Umbilical cord (tissue), 2 donors: ENCODE measurements around the gene CCDC3. TPM values are rescaled to one million over a fixed set of nuclear protein-coding genes. Genes with fewer than 3 reads are reported as not detected.
"Not testable (repeated sequence)": the region's sequence is repeated elsewhere in the genome, so short reads cannot be mapped to it uniquely, and the experiment has no call there.

Experiments used
- DNase-seq: peaks from one replicate; pipeline ENCODE4 v3.0.0-alpha.2; 2015; ENCODE audit warnings: low spot score
- total RNA-seq: library from RNA; depleted of rRNA; stranded (reverse); fragments of >200 nt; gene quantifications from one replicate; pipeline ENCODE4 v1.2.3, GENCODE V29; 2014; ENCODE audit warnings: low replicate concordance; ENCODE audit not compliant: insufficient read depth

The CCDC3 gene
- total RNA-seq, 1 donor from 2014 or later, result 56.8 TPM

DNA sequence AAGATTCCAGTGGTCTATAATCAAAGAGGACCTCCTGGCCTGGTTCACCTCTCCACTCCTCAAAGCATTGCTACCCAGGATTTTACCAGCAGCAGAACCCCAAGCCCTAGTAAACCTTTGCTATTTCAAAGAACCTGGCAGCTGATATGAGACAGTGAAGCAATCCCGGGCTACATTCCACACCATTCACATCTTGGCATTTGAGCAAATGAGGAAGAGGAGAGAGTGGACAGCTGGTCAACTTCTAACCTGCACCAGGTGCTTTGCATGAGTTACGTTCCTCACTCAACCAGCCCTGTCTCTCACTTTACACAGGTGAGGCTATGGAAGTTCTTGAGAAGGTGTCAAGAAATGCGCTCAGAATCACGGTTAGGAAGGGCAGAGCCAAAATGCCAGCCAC, 1.1 kb downstream of the CCDC3 start:
- DNase-seq, result no peak

DNA sequence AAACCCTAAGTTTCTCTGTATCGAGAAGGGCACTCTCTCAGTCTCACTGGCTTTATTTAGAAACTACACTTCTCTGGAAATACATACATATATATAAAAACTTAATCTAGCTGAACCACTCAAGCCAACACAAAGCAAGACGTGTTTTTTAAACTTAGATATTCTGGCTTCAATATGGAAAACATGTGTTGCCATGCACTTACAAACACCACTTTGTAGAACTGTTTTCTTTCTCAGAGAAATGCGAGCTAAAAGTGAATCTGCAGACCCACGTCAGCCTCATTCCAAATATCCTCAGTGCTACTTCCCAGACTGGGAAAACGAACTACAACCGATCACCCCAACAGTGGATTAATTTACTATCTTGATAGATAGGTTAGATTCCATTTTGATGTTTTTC, 1.7 kb downstream of the CCDC3 start:
- DNase-seq, result no peak

DNA sequence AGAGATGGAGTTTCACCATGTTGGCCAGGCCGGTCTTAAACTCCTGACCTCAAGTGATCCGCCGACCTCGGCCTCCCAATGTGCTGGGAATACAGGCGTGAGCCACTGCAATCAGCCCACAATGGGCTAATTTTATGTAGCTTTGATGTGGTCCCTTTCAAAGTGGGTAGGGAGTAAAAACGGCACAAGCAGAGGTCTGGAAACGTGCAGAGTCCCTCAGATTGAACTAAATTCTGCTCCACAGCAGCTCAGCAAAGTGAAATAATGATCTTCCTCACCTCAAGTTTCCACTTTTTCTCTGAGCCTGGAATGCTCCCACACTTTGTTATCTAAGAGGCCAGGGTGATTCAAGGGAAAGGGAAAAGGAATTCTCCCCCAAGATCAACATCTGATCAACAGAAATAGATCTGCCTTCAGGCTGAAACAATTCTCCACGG, 6.1 kb downstream of the CCDC3 start:
- DNase-seq, result no peak

DNA sequence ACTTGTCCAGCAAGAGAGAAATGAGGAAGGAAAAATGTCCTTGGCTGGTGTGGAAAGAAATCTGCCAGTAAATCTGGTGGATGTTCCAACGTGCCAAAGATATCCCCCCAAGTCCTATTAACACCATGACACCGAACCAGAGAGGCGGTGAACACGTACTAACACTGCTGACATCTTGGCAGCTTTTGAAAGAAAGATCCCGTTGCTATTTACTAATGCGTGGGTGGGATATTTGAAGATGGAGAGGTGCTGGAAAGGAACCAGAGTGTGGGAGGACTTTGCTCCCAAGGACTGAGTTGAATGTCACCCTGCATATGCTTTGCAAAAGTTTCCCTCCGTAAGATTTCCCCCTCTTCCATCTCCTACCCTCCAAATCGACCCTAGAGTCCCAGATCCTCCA, 7.9 kb downstream of the CCDC3 start:
- no peak for DNase-seq

DNA sequence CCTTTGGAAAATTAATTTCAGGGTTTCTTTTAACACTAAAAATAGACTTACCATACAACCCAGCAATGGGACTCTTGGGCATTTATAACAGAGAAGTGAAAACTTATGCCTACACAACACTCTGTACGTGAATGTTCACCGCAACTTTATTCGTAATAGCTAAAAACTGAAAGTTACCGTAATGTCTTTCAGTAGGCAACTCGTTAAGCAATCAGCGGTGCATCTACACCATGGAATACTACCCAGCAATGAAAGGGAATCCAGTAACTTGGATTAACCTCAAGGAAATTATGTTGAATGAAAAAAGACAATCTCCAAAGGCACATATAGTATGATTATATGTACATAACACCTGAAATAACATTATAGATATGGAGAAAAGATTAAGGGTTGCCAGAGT, 16.2 kb downstream of the CCDC3 start:
- no peak for DNase-seq

DNA sequence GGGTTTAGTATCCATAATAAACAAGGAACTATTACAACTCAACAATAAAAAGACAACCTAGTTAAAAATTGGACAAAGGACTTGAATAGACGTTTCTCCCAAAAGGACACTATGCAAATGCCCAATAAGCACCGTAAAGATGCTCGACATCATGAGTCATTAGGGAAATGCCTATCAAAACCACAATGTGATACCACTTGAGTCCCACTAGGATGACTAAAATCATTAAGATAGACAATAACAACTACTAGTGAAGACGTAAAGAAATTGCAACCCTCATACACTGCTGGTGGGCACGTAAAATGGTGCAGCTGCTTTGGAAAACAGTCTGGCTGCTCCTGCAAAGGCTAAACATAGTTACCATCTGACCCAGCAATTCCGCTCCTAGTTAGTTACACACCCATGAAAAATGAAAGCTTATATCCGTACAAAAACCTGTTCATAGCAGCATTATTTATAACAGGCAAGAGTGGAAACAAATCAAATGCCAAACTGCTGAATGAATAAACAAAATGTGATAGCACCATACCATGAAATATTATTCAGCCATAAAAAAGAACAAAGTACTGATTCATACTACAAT, 17.3 kb downstream of the CCDC3 start:
- no peak for DNase-seq

DNA sequence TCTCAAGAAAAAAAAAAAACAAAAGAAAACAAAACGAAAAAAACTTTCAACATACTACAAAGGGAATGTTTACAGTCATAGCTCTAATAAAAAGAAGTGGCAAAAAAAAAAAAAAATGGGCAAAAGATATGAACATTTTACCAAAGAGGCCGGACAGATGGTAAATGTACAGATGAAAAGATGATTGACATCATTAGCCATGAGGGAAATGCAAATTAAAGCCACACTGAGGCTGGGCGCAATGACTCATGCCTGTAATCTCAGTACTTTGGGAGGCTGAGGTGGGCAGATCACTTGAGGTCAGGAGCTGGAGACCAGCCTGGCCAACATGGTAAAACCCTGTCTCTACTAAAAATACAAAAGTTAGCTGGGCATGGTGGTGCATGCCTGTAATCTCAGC, 17.9 kb downstream of the CCDC3 start:
- DNase-seq, result not testable (repeated sequence)

DNA sequence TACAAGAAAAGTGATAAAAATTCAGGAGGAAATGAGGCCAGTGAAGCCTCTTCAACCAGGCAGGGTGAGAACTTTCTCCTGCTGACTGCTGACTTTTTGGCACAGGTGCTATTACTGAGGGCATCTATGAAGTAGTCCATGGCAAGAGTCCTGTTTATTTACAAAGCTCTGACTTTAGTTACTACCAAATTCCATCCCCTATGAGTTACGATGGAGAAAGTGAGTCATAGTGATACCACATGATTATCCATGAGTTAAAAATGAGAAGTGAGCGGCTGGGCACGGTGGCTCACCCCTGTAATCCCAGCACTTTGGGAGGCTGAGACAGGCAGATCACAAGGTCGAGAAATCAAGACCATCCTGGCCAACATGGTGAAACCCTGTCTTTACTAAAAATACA, 19.9 kb downstream of the CCDC3 start:
- no peak for DNase-seq

DNA sequence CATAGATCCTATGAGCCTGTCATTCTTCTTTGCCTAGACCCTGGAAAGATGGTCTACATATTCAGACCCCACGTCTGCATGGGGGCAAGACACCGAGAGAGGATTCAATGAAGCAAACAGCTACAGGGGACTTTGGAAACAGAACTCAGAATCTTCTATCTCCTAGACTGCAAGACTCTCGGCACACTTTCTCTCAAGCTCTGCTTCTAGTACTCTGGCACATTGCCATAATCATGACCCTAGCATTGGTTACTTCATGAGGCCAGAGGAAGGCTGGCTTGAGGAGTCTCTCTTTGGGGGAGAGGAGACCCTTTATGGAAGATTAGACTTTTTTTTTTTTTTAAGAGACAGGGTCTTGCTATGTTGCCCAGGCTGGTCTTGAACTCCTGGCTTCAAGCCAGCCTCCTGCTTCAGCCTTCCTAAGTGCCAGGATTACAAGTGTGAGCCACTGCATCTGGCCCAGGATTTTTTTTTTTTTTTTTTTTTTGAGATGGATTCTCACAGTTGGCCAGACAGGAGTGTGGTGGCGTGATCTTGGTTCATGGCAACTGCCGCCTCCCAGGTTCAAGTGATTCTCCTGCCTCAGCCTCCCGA, 20.7 kb downstream of the CCDC3 start:
- peak; percentile 27 for DNase-seq

DNA sequence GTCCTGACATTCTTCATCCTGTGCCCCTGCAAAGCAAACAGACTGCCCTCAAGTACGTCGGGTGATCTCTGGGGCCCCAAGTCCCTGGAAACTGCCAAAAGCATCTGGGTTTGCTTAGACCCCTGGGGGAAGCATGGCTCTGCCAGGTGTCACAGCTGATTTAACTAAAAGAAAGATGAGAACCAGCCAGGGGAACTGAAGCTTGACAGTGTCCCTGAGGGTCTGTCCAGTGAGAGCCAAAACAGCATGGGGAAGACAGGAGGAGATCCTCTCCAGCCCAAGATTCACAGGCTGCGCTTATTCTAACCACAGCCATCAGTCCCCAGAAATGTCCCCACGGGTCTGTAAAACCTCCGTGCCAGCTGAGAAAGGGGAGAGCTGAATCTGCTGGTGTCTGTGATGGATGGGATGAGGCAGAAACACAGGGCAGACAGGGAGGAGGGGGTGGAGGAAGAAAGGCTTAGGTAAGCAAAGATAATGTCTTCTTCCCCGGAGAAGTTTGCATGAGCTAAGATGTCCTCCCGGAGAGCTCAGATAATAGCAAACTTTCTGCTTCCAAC, 21.3 kb downstream of the CCDC3 start:
- peak; percentile 53 for DNase-seq

DNA sequence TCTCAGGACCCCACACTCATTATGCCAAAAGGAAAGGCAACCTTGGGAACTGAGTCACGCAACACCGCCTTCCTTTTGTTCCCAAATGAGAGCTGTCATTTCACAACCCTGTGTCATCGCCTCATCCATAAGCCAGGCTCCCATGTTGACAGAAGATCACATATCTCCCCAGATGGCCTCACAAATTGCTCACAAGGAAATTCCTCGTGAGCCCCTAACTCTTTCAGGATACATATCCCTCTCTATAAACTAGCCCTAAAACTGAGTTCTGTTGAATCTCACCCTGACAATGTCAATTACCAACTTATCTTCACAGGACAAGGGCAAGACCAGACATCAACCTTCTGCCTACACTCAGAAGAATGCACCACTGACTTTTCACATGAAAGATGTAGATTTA, 22.6 kb downstream of the CCDC3 start:
- peak; percentile 62 for DNase-seq

DNA sequence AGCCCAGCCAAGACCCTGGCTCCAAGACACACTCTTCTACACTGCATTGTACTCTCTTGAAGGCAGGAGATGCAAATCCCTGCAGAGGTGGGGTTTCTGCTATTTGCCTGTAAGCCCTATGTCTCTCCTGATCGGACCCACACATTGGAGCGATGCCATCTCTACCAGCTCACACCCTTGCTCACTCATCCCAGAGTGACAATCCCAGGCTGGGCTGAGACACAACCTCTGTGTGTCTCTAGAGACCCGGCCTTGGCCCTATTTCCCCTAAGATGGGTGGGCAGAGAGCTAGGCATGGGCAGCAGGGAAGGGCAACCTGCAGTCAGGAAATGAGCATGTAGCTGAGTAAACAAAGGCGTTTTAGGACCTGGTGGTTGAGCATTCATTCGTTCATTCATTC, 25.6 kb downstream of the CCDC3 start:
- DNase-seq, result no peak

DNA sequence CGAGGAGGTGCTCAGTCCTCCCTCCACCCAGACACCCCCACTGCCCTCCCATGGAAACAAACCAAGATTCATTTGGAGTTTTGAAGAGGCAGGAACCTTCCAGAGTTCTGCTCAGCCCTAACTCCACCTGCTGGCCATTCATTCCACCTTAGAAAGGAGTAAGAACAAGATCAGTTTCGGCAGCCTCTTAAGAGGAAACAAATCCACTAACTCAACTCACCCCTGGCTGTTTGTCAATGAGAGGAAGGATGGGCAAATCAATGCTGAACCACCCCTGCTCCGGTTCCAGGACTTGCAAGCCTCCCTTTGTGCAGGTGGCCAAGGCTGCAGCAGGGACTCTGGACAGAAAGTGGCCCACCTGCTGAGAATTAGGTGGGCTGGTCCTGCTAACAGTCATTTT, 26.2 kb downstream of the CCDC3 start:
- DNase-seq, result no peak

DNA sequence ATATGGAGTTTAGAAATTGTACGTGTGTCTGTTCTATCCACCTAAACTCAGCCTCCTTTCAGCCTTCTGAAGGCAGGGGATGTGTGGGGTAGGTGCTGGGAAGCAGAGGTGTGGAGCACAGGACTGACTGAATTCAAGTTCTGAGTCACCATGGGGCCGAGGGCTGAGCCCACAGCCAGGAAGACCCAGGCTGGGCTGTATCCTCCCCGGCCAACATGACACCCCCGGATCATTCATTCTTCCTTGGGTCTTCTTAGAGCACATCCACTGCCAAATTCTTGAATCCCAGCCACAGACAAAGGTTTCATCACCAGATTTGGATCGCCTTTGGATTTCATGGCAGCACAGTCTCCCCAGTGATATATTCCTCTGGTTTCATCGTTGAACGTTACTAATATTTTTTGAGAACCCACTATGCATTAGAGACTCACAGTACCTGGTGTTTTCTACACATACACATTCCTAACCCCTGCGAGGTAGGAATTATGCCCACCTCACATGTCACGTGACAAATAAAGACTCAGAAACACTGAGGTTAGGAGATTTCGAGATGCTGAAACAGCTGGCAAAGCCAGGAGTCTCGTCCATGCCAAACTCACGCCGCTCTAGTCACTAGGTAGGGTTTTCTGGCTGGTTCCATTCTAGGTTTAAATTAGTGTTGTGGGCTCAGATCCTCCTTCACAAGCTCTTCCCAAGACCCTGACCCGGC, 26.9 kb downstream of the CCDC3 start:
- no peak for DNase-seq

DNA sequence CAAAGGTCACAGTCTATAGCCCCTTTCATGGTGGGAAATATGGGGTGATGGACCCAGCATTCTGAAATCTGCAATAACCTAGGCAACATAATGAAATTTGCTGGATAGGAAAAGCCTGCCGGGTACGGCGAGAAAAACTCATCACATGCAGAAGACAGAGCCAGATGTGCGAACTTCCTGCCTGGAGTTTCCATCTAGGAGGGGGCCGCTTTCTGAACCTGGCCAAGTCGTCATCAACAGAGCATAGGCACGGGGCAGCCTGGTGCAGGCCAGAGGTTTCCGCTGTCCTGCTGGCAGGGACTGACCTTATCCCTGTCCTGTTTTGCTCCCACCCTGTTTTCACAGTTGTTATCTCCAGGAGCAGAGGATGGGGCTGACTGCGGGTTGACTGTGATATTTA, 27.4 kb downstream of the CCDC3 start:
- no peak for DNase-seq

DNA sequence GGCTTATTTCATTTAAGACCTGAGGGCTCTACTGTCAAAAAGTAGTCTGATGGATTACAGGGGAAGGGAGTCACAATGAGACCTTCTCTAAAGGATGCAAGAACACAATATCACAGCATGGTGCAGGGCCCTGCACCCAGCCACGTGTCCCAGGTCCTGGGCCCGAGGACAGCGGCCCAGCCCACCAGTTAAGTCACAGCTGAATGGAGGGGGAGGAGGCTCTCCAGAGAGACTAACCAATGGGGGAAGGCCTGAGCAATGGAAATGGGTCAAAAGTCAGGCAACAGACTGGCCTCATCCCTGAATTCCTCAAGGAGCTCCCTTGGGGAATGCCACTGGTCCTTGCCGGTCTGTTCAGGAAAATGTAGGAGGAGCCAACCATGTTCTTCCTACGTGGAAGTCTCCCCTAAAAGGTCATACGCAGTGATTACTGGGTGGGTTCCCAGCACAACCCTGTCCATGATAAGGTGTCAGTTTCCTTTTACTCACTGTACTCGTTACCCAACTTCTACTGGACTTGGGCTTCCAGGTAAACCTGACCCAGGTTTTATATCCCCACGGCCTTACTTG, 28.3 kb downstream of the CCDC3 start:
- DNase-seq, result no peak

DNA sequence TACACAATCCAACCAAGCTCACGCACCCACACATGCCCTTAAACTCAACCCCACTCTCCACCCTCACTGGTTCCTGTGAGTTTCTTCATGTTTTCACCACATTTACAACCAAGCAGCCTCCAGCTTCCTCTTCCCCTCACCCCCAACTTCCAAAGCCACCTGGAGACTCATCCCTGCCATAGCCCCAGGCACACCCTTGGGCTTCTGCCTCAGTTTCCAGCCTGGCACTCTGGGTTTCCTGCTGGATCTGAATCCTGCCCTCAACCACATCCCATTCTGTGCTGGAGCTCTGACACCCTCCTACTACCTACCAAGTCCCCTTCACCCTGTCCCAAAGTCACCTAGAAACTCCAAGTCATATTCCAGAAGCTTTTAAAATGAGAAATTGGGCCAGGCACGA, 29.4 kb downstream of the CCDC3 start:
- no peak for DNase-seq

DNA sequence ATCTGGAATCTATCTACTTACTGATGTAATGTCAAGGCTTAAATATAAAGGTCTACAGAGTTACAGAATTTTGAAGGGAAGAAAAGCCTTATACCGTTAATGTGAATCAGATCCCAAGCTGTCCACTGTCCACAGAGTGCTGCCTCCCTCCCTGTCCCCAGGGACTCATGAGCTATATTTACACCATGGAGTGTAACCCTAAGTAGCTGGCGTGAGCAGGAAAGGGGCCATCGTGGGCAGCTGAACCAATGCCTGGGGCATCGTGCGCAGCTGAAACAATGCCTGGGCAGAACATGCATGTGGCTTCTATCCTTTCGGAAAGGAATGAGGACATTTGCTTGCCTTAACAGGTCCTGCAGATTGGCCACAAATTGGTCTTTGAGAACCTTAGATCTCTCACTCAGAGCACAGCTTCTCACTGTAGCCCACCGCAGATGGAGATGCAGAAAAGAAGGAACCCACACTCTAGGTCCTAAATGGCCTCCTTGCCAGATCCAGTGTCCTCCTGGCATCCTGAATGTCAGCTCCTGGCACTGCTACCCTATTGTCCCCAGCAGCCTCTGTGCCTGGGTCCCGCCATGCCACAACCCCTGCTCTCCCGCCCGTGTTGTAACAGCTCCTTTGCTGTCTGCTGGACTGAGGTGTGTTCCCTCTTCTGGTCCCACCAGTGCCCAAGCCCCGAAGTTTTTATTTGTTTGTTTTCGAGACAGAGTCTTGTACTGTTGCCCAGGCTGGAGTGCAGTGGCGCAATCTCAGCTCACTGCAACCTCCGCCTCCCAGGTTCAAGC, 30.3 kb downstream of the CCDC3 start:
- peak; percentile 27 for DNase-seq

DNA sequence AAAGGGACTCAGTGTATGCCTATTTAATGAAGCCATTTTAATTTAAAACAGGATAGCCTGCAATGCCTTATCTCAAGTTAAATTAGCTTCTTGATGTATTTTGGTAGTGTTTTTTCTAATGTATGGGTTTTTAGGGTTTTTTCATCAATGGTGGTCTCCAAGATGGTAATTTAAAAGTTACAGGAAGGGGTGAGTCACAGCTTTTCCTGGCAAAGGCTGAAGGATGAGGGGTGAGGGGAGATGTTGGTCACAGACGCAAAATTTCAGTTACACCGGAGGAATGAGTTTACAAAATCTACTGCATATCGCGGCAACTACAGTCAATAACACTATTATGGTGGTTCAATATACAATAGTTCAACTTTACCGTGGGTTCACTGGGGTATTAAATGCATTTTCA, 31.6 kb downstream of the CCDC3 start:
- no peak for DNase-seq

DNA sequence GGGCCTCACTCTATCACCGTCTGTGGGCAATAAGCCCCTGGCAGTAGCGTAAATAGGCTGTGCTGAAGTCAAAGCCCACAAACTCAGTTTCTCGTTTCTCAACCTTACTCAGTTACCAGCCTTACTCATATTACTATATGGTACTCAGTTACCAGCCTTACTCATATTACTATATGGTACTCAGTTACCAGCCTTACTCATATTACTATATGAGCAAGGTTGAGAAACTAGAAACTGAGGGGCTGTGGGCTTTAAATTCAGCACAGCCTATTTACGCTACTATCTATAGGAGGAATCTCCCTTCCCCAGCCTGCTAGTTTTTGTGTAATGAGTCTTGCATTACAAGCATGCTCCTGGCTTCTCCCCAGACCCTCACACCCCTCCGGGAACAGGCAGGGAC, 35.4 kb downstream of the CCDC3 start:
- no peak for DNase-seq

DNA sequence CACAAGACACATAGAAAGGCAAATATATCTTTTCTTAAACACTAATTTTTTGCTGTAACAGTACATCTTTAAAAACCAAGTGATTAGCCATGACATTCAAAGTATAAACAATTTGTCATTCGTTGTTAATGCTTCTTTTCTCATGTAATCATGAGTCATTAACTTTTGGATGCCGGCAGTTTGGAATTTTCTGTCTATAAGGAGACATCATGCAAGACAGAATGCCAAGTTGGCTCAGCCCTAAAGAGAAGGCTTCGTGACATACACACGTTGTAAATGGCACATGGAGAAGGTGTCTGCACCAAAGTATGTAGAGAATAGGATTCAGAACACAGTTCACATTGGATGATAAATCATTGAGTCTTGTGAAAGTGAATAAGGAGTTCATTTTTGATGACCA, 35.9 kb downstream of the CCDC3 start:
- no peak for DNase-seq

DNA sequence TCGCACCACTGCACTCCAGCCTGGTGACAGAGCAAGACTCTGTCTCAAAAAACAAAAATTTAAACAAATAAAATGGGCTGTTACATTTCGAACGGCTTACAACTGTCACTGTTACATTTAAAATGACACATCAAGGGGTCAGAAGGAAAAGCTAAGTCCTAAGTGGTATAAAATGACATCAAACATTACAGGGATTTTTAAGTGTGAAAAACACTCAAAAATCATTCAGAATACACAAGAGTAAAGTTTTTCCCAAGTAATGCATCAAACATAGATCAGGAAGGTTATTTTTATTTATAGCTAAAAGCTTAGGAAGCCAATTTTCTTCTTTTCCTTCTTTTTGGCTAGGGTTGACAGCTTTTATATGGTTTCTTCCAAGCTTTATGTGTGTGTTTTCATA, 39.0 kb downstream of the CCDC3 start:
- DNase-seq, result no peak
